Heart right ventricle (tissue), 16 donors: ENCODE data around the gene KCNN3. TPM values are rescaled to one million over a fixed set of nuclear protein-coding genes. Genes with fewer than 3 reads are reported as not detected.

Experiments
- ATAC-seq, 8 donors: fragments of 200-7000 bp; cut with Tn5 transposase; one replicate each; pipeline ENCODE4 v1.9.1; 2020; ENCODE audit warnings: mild to moderate bottlenecking in 8 of 8, moderate library complexity in 8 of 8, moderate number of reproducible peaks in 1 of 8
- DNase-seq, 2 donors: peaks; one replicate each; pipeline ENCODE4 v3.0.0-alpha.2; 2020
- H3K27ac ChIP-seq, 10 donors: fragments of 200-600 bp; sonication (generic) in 2 of 10; one replicate each; pipeline versions ENCODE4 v1.5.0 to v1.8.0; 2020 to 2022; ENCODE audit warnings: mild to moderate bottlenecking in 3 of 10
- H3K27me3 ChIP-seq, 7 donors: fragments of 200-600 bp; one replicate each; pipeline ENCODE4 v1.8.0; 2021 to 2022; ENCODE audit warnings: mild to moderate bottlenecking in 2 of 7
- H3K36me3 ChIP-seq, 9 donors: fragments of 200-600 bp; sonication (generic) in 1 of 9; one replicate each; pipeline versions ENCODE4 v1.5.0 to v1.8.0; 2020 to 2022; ENCODE audit warnings: mild to moderate bottlenecking in 2 of 9
- H3K4me1 ChIP-seq, 9 donors: fragments of 200-600 bp; sonication (generic) in 1 of 9; one replicate each; pipeline versions ENCODE4 v1.5.0 to v1.8.0; 2020 to 2022; ENCODE audit warnings: mild to moderate bottlenecking in 4 of 9
- H3K4me3 ChIP-seq, 10 donors: fragments of 200-600 bp; sonication (generic) in 2 of 10; one replicate each; pipeline versions ENCODE4 v1.5.0 to v1.8.0; 2020 to 2022; ENCODE audit warnings: mild to moderate bottlenecking in 7 of 10, moderate library complexity in 2 of 10
- H3K9me3 ChIP-seq, 11 donors: fragments of 200-600 bp in 10 of 11; sonication (generic) in 2 of 11; one replicate each; pipeline versions ENCODE4 v1.5.0 to v1.8.0; 2013 to 2022; ENCODE audit warnings: mild to moderate bottlenecking in 2 of 11, control low read depth in 1 of 11, moderate library complexity in 1 of 11
- CTCF ChIP-seq, 9 donors: fragments of 200-600 bp; sonication (generic) in 2 of 9; IDR thresholded peaks; one replicate each; pipeline versions ENCODE4 v1.5.0 to v1.8.0; 2021 to 2022; ENCODE audit warnings: antibody characterized with exemption in 9 of 9, mild to moderate bottlenecking in 5 of 9, moderate library complexity in 1 of 9
- WGBS, 2 donors: extraction: QIAGEN DNeasy Blood & Tissue Kit; methylation state at CpG; one replicate each; pipeline ENCODE4 v1.1.7; 2013; ENCODE audit warnings: inconsistent platforms in 1 of 2; 5-methylcytosine and 5-hydroxymethylcytosine counted together
- intact Hi-C, 10 donors: fragments of 100-400 bp; cut with DNase I; formaldehyde crosslinking; loops; one replicate each; pipeline versions ENCODE4 v1.11.1 to v1.14.2; 2022
- polyA plus RNA-seq, 2 donors: library from polyadenylated mRNA; stranded (reverse); fragments of 200-250 nt; gene quantifications; one replicate each; pipeline ENCODE4 v1.2.3, GENCODE V29; 2013
- total RNA-seq, 10 donors: library from RNA; stranded (reverse); fragmentation: NEBNext Ultra II Directional in 3 of 10; extraction: Animal tissue kit (Norgen Biotek cat#: 25700) in 3 of 10; gene quantifications; one replicate each; pipeline versions ENCODE4 v1.2.1 to v1.2.4, GENCODE V29; 2021 to 2023
- donor health status: Arrhythmogenic right ventricular cardiomyopathy.
- donor health status: ischemic (EF 13 %, LVEDD 7.1; RV severe dilation, severe dysfunction).
- donor health status: healthy with polysubstance abuse.
- donor health status: DM: no; HTN: yes; CAD: no.
- donor health status: DM: no; HTN: no; CAD: no.
- donor health status: ischemic (EF 25% LVEDD 6.9; RV normal size, moderate dysfunction).
- donor health status: ischemic (EF 25% LVEDD 5.7; RV mildly dilated, moderate dysfunction).
- donor health status: healthy.
- donor health status: DM: yes; HTN: yes; CAD: no.
- donor health status: Ischemic cardiomyopathy.
- donor health status: ischemic (EF 35%, LVEDD 5.7; RV mildly dilated, moderate dysfunction).
- donor health status: nonischemic (EF 11% LVEDD 7.7; RV severe dilation, severe dysfunction).
- donor health status: DM: yes; HTN: yes; CAD: no.
- donor health status: PGD.
- donor health status: ischemic (EF 29% LVEDD 5.4; RV normal size, mild dysfunction).
- donor health status: nonischemic (EF 23%, LVEDD 6.1; RV moderate dilation, normal function).

Gene KCNN3
- total and polyA plus RNA-seq, 12 donors: 0.17 to 5.9 (median 2.6) TPM

- DNase-seq: no peak
These were observed 143.6 kb downstream of the KCNN3 start for GRCh38 chr1:154726443-154726842.

GRCh38 chr1:154725865-154726264 lies 144.2 kb downstream of the KCNN3 start:
- ATAC-seq (no peak), DNase-seq (no peak)
- Histone ChIP-seq H3K4me3 (no peak overlapping the region), H3K9me3 (no peaks in the 10 kb centered on the region), H3K27ac (no peak overlapping the region), H3K36me3 (peaks cover 0 to 7% (median 0%) of the 10 kb centered on the region in 9 donors), H3K4me1 (peaks cover 2 to 54% (median 36%) of the 10 kb centered on the region in 9 donors), H3K27me3 (no peaks in the 10 kb centered on the region)
- intact Hi-C loops: loop anchor here in 1 of 10 donors (10.0 kb wide), 1 partner anchor 61 kb away; no protein-coding TSS in a partner anchor
- 96 to 97% methylated on average over 10 of the region's 10 CpGs for WGBS, 2 donors
- no peak for TF ChIP-seq CTCF (IDR thresholded peaks at IDR 0.05)

More at GRCh38 chr1:154726443-154726842, 143.6 kb downstream of the KCNN3 start:
- Histone ChIP-seq H3K4me1 (peaks cover 7 to 60% (median 41%) of the 10 kb centered on the region in 9 donors), H3K4me3 (no peak overlapping the region), H3K27ac (peak overlapping the region in 1 of 10 donors; percentile 19), H3K9me3 (no peaks in the 10 kb centered on the region), H3K36me3 (peaks cover 0 to 7% (median 0%) of the 10 kb centered on the region in 9 donors), H3K27me3 (no peaks in the 10 kb centered on the region)
- no peak for TF ChIP-seq CTCF (IDR thresholded peaks at IDR 0.05)
- ATAC-seq: no peak
- WGBS, 2 donors: 65 to 81% methylated on average over 10 of the region's 10 CpGs
- intact Hi-C loops: loop anchor here in 1 of 10 donors (10.0 kb wide), 1 partner anchor 62 kb away; no protein-coding TSS in a partner anchor

- peaks cover 0 to 46% (median 14%) of the 10 kb centered on the region in 9 donors for H3K4me1 ChIP-seq
- H3K27ac ChIP-seq: peak overlapping the region in 1 of 10 donors; percentile 26
- peaks cover 0 to 7% (median 0%) of the 10 kb centered on the region in 9 donors for H3K36me3 ChIP-seq
- TF ChIP-seq CTCF (IDR thresholded peaks at IDR 0.05): no peak
- H3K27me3 ChIP-seq: no peaks in the 10 kb centered on the region
- no peak overlapping the region for H3K4me3 ChIP-seq
- no peaks in the 10 kb centered on the region for H3K9me3 ChIP-seq
- DNase-seq (no peak), ATAC-seq (peak in 5 of 8 donors; percentile 5 to 49 (median 27))
- 90 to 91% methylated on average over 16 of the region's 16 CpGs for WGBS, 2 donors
- intact Hi-C loops: loop anchor here in 1 of 10 donors (10.0 kb wide), 1 partner anchor 56 kb away; no protein-coding TSS in a partner anchor
These were observed 149.5 kb downstream of the KCNN3 start for GRCh38 chr1:154720328-154721297.

- no peak for TF ChIP-seq CTCF (IDR thresholded peaks at IDR 0.05)
- Histone ChIP-seq H3K36me3 (peaks cover 0 to 7% (median 0%) of the 10 kb centered on the region in 9 donors), H3K9me3 (no peaks in the 10 kb centered on the region), H3K4me1 (peaks cover 0 to 55% (median 22%) of the 10 kb centered on the region in 9 donors), H3K27me3 (no peaks in the 10 kb centered on the region), H3K27ac (no peak overlapping the region), H3K4me3 (no peak overlapping the region)
- no peak for DNase-seq
- 89 to 92% methylated on average over 8 of the region's 8 CpGs for WGBS, 2 donors
- no peak for ATAC-seq
- intact Hi-C loops: loop anchor here in 1 of 10 donors (10.0 kb wide), 1 partner anchor 55 kb away; no protein-coding TSS in a partner anchor
These were observed 150.3 kb downstream of the KCNN3 start for GRCh38 chr1:154719586-154720327.
